ENCODE measurements around the gene DPH5. TPM values are rescaled to one million over a fixed set of nuclear protein-coding genes. Genes with fewer than 3 reads are reported as not detected.

The DPH5 gene
- total RNA-seq, 1 donor from 2014 or later = 14.2 TPM

- no peak for TF ChIP-seq CTCF (conservative IDR thresholded peaks at IDR 0.05; ENCODE audit: low read depth, low read length)
- no peak overlapping the region for H3K4me3 ChIP-seq (ENCODE audit: low read depth, low read length)
- no peak for DNase-seq (ENCODE audit: low read depth)
Observed at GRCh38 chr1:100943533-100943932, 82.1 kb downstream of the DPH5 start.

GRCh38 chr1:100942304-100943046 is 83.1 kb downstream of the DPH5 start:
- no peak for DNase-seq (ENCODE audit: low read depth)
- no peak overlapping the region for H3K4me3 ChIP-seq (ENCODE audit: low read depth, low read length)
- TF ChIP-seq CTCF (conservative IDR thresholded peaks at IDR 0.05; ENCODE audit: low read depth, low read length) = no peak

GRCh38 chr1:100941580-100942216 is 83.9 kb downstream of the DPH5 start:
- no peak for DNase-seq (ENCODE audit: low read depth)
- TF ChIP-seq CTCF (conservative IDR thresholded peaks at IDR 0.05; ENCODE audit: low read depth, low read length) = no peak
- no peak overlapping the region for H3K4me3 ChIP-seq (ENCODE audit: low read depth, low read length)

DNA sequence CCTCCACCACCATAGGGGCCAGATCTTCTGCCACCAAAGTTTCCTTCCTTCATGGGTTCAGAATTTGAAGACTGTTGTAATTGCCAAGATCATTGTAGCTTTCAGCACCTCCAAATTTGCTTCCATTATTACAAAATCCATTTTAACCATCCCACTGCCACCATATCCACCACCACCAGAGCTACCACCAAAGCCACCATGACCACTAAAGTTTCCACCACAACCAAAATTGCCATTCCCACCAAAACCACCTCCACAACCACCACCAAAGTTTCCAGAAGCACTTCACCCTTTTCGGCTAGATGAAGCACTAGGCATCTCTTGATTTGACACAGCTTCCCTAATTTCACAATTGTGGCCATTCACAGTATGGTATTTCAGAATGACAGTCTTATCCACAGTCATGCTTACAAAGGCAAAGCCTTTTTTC is 84.5 kb downstream of the DPH5 start:
- DNase-seq (ENCODE audit: low read depth) = no peak
- no peak overlapping the region for H3K4me3 ChIP-seq (ENCODE audit: low read depth, low read length)
- no peak for TF ChIP-seq CTCF (conservative IDR thresholded peaks at IDR 0.05; ENCODE audit: low read depth, low read length)

Other genes starting within 250 kb of the DPH5 start
- 4.7 and 7.5 TPM in 2 replicates for gene EXTL2, start 130.9 kb downstream of the DPH5 start, total RNA-seq
- 12.5 and 15.6 TPM in 2 replicates for gene SLC30A7, start 129.7 kb downstream of the DPH5 start, total RNA-seq
- gene S1PR1, start 211.2 kb upstream of the DPH5 start, total RNA-seq = 0.29 and 1.7 TPM in 2 replicates